ENCODE measurements around the gene DNM3.

GRCh38 chr1:171997936-171998335, 156.6 kb downstream of the DNM3 start:
- TF ChIP-seq ESRRG (CRISPR knock-in tag; IDR thresholded peaks at IDR 0.05): no peak
- TF ChIP-seq BACH2 (CRISPR knock-in tag; IDR thresholded peaks at IDR 0.05; ENCODE audit: borderline replicate concordance): no peak
- TF ChIP-seq ZC3H10 (CRISPR knock-in tag; IDR thresholded peaks at IDR 0.05): no peak
- TF ChIP-seq, protein P1, sequence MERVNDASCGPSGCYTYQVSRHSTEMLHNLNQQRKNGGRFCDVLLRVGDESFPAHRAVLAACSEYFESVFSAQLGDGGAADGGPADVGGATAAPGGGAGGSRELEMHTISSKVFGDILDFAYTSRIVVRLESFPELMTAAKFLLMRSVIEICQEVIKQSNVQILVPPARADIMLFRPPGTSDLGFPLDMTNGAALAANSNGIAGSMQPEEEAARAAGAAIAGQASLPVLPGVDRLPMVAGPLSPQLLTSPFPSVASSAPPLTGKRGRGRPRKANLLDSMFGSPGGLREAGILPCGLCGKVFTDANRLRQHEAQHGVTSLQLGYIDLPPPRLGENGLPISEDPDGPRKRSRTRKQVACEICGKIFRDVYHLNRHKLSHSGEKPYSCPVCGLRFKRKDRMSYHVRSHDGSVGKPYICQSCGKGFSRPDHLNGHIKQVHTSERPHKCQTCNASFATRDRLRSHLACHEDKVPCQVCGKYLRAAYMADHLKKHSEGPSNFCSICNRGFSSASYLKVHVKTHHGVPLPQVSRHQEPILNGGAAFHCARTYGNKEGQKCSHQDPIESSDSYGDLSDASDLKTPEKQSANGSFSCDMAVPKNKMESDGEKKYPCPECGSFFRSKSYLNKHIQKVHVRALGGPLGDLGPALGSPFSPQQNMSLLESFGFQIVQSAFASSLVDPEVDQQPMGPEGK (CRISPR knock-in tag; IDR thresholded peaks at IDR 0.05; ENCODE audit: borderline replicate concordance): no peak
- TF ChIP-seq ZNF8 (CRISPR knock-in tag; IDR thresholded peaks at IDR 0.05): no peak
- no peak for TF ChIP-seq ZFP30 (CRISPR knock-in tag; IDR thresholded peaks at IDR 0.05)
- TF ChIP-seq PPARA (CRISPR knock-in tag; IDR thresholded peaks at IDR 0.05; ENCODE audit: borderline replicate concordance): no peak
- TF ChIP-seq OSR1 (CRISPR knock-in tag; IDR thresholded peaks at IDR 0.05): no peak
- no peak for TF ChIP-seq GLIS3 (CRISPR knock-in tag; IDR thresholded peaks at IDR 0.05)
- TF ChIP-seq, protein P2, sequence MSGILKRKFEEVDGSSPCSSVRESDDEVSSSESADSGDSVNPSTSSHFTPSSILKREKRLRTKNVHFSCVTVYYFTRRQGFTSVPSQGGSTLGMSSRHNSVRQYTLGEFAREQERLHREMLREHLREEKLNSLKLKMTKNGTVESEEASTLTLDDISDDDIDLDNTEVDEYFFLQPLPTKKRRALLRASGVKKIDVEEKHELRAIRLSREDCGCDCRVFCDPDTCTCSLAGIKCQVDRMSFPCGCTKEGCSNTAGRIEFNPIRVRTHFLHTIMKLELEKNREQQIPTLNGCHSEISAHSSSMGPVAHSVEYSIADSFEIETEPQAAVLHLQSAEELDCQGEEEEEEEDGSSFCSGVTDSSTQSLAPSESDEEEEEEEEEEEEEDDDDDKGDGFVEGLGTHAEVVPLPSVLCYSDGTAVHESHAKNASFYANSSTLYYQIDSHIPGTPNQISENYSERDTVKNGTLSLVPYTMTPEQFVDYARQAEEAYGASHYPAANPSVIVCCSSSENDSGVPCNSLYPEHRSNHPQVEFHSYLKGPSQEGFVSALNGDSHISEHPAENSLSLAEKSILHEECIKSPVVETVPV (CRISPR knock-in tag; IDR thresholded peaks at IDR 0.05): no peak

All from SK-N-SH treated with all-trans-retinoic acid at 6 μM for 48 hours (cell line).